Stimulated activated CD4-positive, alpha-beta T cell treated with anti-CD3 and anti-CD28 coated beads, TNF-alpha, amount 100 ng/mL, for 1 hour (primary cell): ENCODE measurements around the gene GLI2.

Experiments
- DNase-seq, 3 donors: peaks; one replicate each; pipeline ENCODE4 v3.0.0-alpha.2; 2020; ENCODE audit warnings: low read depth in 3 of 3, low spot score in 1 of 3

Gene GLI2

GRCh38 chr2:120754067-120754960 is 18.6 kb downstream of the GLI2 start:
- DNase-seq, result no peak

- DNase-seq, result no peak
Measured at GRCh38 chr2:120758181-120759144, 22.8 kb downstream of the GLI2 start.

- no peak for DNase-seq
Measured at GRCh38 chr2:120759543-120760331, 24.1 kb downstream of the GLI2 start.

- DNase-seq, result no peak
Measured at GRCh38 chr2:120760446-120761135, 24.9 kb downstream of the GLI2 start.

- no peak for DNase-seq
Measured at GRCh38 chr2:120761164-120761861, 25.6 kb downstream of the GLI2 start.

- DNase-seq, result no peak
Measured at GRCh38 chr2:120761911-120762310, 26.2 kb downstream of the GLI2 start.

GRCh38 chr2:120762341-120763061 is 26.8 kb downstream of the GLI2 start:
- DNase-seq, result no peak

- DNase-seq, result no peak
Measured at GRCh38 chr2:120763508-120763907, 27.8 kb downstream of the GLI2 start.

GRCh38 chr2:120763931-120764330 is 28.3 kb downstream of the GLI2 start:
- DNase-seq, result no peak

GRCh38 chr2:120764492-120764891 is 28.8 kb downstream of the GLI2 start:
- no peak for DNase-seq

GRCh38 chr2:120764991-120765677 is 29.5 kb downstream of the GLI2 start:
- no peak for DNase-seq

- DNase-seq, result no peak
Measured at GRCh38 chr2:120765678-120766469, 30.2 kb downstream of the GLI2 start.

GRCh38 chr2:120766470-120767351 is 31.0 kb downstream of the GLI2 start:
- DNase-seq, result no peak

- DNase-seq, result no peak
Measured at GRCh38 chr2:120767486-120768005, 31.9 kb downstream of the GLI2 start.

GRCh38 chr2:120768112-120769048 is 32.7 kb downstream of the GLI2 start:
- no peak for DNase-seq
